ENCODE data around the gene PDXK. TPM values are rescaled to one million over a fixed set of nuclear protein-coding genes. Genes with fewer than 3 reads are reported as not detected.

Gene PDXK
- total and polyA plus RNA-seq, 2 of the 13 experiments (the other 11 are each of a cell fraction or from before 2014, with no cell fraction given): 114 to 184 TPM

DNA sequence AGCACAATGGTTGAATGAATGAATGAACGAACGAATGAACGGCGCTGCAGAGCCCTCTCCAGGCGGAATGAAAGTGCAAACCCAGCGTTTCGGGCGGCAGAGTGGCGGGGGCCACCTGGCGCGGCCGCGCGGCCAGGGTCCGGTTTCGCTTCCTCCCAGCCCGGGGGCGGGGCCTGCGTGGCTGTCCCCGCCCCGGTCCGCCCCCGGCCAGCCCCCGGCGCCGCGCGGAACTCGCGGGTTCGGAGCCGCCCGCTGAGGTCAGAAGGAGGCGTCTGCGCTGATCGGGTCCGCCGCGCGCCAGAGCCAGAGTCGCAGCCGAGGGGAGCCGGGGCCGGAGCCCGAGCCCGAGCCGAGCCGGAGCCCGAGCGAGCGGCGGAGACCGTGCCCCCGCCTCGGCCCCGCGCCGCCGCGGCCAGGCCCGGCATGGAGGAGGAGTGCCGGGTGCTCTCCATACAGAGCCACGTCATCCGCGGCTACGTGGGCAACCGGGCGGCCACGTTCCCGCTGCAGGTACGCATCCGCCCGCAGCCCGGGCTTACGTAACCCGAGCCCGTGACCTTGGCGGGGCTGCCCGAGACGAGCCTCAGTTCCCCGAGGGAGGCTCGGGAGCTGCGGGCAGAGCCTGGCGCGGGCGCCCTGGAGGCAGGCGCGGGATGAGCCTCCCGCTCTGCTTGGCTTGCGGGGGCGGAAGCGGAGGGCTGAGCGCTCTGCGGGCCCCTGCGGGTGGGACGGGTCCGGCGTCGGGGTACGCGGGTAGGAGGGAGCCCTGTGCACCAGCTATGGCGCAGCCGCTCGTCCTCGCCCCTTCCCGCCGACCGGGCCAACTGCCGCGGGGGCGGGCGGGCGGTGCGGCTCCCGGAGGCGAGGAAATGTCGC, at the start of gene PDXK (continued):
- TF ChIP-seq, protein P1, sequence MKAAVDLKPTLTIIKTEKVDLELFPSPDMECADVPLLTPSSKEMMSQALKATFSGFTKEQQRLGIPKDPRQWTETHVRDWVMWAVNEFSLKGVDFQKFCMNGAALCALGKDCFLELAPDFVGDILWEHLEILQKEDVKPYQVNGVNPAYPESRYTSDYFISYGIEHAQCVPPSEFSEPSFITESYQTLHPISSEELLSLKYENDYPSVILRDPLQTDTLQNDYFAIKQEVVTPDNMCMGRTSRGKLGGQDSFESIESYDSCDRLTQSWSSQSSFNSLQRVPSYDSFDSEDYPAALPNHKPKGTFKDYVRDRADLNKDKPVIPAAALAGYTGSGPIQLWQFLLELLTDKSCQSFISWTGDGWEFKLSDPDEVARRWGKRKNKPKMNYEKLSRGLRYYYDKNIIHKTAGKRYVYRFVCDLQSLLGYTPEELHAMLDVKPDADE (CRISPR knock-in tag; IDR thresholded peaks at IDR 0.05): no peak
- TF ChIP-seq, protein P2, sequence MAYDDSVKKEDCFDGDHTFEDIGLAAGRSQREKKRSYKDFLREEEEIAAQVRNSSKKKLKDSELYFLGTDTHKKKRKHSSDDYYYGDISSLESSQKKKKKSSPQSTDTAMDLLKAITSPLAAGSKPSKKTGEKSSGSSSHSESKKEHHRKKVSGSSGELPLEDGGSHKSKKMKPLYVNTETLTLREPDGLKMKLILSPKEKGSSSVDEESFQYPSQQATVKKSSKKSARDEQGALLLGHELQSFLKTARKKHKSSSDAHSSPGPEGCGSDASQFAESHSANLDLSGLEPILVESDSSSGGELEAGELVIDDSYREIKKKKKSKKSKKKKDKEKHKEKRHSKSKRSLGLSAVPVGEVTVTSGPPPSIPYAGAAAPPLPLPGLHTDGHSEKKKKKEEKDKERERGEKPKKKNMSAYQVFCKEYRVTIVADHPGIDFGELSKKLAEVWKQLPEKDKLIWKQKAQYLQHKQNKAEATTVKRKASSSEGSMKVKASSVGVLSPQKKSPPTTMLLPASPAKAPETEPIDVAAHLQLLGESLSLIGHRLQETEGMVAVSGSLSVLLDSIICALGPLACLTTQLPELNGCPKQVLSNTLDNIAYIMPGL (CRISPR knock-in tag; IDR thresholded peaks at IDR 0.05; ENCODE audit: borderline replicate concordance in 1 of 2, low read depth in 1 of 2): peak in 1 of 2 experiments; percentile 69; a peak in 1 of 4 replicates
- TF ChIP-seq, protein P3, sequence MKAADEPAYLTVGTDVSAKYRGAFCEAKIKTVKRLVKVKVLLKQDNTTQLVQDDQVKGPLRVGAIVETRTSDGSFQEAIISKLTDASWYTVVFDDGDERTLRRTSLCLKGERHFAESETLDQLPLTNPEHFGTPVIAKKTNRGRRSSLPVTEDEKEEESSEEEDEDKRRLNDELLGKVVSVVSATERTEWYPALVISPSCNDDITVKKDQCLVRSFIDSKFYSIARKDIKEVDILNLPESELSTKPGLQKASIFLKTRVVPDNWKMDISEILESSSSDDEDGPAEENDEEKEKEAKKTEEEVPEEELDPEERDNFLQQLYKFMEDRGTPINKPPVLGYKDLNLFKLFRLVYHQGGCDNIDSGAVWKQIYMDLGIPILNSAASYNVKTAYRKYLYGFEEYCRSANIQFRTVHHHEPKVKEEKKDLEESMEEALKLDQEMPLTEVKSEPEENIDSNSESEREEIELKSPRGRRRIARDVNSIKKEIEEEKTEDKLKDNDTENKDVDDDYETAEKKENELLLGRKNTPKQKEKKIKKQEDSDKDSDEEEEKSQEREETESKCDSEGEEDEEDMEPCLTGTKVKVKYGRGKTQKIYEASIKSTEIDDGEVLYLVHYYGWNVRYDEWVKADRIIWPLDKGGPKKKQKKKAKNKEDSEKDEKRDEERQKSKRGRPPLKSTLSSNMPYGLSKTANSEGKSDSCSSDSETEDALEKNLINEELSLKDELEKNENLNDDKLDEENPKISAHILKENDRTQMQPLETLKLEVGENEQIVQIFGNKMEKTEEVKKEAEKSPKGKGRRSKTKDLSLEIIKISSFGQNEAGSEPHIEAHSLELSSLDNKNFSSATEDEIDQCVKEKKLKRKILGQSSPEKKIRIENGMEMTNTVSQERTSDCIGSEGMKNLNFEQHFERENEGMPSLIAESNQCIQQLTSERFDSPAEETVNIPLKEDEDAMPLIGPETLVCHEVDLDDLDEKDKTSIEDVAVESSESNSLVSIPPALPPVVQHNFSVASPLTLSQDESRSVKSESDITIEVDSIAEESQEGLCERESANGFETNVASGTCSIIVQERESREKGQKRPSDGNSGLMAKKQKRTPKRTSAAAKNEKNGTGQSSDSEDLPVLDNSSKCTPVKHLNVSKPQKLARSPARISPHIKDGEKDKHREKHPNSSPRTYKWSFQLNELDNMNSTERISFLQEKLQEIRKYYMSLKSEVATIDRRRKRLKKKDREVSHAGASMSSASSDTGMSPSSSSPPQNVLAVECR (CRISPR knock-in tag; IDR thresholded peaks at IDR 0.05; ENCODE audit: borderline replicate concordance): peak; percentile 80
- TF ChIP-seq, protein P4, sequence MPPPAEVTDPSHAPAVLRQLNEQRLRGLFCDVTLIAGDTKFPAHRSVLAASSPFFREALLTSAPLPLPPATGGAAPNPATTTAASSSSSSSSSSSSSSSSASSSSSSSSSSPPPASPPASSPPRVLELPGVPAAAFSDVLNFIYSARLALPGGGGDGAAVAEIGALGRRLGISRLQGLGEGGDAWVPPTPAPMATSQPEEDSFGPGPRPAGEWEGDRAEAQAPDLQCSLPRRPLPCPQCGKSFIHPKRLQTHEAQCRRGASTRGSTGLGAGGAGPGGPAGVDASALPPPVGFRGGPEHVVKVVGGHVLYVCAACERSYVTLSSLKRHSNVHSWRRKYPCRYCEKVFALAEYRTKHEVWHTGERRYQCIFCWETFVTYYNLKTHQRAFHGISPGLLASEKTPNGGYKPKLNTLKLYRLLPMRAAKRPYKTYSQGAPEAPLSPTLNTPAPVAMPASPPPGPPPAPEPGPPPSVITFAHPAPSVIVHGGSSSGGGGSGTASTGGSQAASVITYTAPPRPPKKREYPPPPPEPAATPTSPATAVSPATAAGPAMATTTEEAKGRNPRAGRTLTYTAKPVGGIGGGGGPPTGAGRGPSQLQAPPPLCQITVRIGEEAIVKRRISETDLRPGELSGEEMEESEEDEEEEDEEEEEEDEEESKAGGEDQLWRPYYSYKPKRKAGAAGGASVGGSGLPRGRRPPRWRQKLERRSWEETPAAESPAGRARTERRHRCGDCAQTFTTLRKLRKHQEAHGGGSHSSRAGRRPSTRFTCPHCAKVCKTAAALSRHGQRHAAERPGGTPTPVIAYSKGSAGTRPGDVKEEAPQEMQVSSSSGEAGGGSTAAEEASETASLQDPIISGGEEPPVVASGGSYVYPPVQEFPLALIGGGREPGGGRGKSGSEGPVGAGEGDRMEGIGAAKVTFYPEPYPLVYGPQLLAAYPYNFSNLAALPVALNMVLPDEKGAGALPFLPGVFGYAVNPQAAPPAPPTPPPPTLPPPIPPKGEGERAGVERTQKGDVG (CRISPR knock-in tag; IDR thresholded peaks at IDR 0.05; ENCODE audit: borderline replicate concordance): no peak
- no peak for TF ChIP-seq SNAPC2 (CRISPR knock-in tag; IDR thresholded peaks at IDR 0.05)
- TF ChIP-seq RBFOX2 (IDR thresholded peaks at IDR 0.05; ENCODE audit: low read depth, low read length): peak; percentile 85
- no peak for TF ChIP-seq FOXJ3 (CRISPR knock-in tag; IDR thresholded peaks at IDR 0.05; ENCODE audit: borderline replicate concordance)
- TF ChIP-seq, protein P5, sequence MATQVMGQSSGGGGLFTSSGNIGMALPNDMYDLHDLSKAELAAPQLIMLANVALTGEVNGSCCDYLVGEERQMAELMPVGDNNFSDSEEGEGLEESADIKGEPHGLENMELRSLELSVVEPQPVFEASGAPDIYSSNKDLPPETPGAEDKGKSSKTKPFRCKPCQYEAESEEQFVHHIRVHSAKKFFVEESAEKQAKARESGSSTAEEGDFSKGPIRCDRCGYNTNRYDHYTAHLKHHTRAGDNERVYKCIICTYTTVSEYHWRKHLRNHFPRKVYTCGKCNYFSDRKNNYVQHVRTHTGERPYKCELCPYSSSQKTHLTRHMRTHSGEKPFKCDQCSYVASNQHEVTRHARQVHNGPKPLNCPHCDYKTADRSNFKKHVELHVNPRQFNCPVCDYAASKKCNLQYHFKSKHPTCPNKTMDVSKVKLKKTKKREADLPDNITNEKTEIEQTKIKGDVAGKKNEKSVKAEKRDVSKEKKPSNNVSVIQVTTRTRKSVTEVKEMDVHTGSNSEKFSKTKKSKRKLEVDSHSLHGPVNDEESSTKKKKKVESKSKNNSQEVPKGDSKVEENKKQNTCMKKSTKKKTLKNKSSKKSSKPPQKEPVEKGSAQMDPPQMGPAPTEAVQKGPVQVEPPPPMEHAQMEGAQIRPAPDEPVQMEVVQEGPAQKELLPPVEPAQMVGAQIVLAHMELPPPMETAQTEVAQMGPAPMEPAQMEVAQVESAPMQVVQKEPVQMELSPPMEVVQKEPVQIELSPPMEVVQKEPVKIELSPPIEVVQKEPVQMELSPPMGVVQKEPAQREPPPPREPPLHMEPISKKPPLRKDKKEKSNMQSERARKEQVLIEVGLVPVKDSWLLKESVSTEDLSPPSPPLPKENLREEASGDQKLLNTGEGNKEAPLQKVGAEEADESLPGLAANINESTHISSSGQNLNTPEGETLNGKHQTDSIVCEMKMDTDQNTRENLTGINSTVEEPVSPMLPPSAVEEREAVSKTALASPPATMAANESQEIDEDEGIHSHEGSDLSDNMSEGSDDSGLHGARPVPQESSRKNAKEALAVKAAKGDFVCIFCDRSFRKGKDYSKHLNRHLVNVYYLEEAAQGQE (IDR thresholded peaks at IDR 0.05; ENCODE audit: borderline replicate concordance in 1 of 2, low read depth in 1 of 2, low read length in 2 of 2): peak in 1 of 2 experiments; percentile 4; a peak in 1 of 4 replicates
- TF ChIP-seq ZNF589 (CRISPR knock-in tag; conservative IDR thresholded peaks at IDR 0.05): no peak; the same call in 1 of the 2 replicates
- TF ChIP-seq MTF2 (CRISPR knock-in tag; IDR thresholded peaks at IDR 0.05; ENCODE audit: borderline replicate concordance): 0 out of 2 replicates have a peak, but pooled peaks have one; percentile 23
- TF ChIP-seq KLF11 (CRISPR knock-in tag; IDR thresholded peaks at IDR 0.05): no peak

Measured in HepG2 (cell line).